SK-N-SH (cell line): ENCODE measurements around the gene ATP6V0A1. TPM values are rescaled to one million over a fixed set of nuclear protein-coding genes. Genes with fewer than 3 reads are reported as not detected.

Experiments
- CTCF ChIA-PET: fragments of 300-600, 350-600 bp; formaldehyde crosslinking; extraction: SDS; loops from one replicate; lab custom pipeline; 2021; lab: Yijun Ruan, JAX
- POLR2A ChIA-PET: fragments of 350-600 bp; sonication (Branson Sonifier 250); formaldehyde crosslinking; extraction: SDS; loops from one replicate; lab custom pipeline; 2020; ENCODE audit warnings: antibody characterized with exemption, inconsistent platforms; lab: Yijun Ruan, JAX
- DNase-seq: peaks from one replicate; pipeline ENCODE4 v3.0.0; 2012
- H2AFZ ChIP-seq: fragments of 200-600 bp; sonication (generic); 2 replicates; pipeline ENCODE4 v1.8.1; 2016; ENCODE audit warnings: antibody characterized with exemption, mild to moderate bottlenecking, low read depth
- H3F3A ChIP-seq: fragments of 200-600 bp; sonication (generic); replicated peaks from 2 replicates; pipeline ENCODE3; 2016; ENCODE audit warnings: antibody characterized with exemption, mild to moderate bottlenecking; ENCODE audit not compliant: insufficient read depth
- H3K27ac ChIP-seq, 2 experiments: fragments of 200-500 bp in 1 of 2; fragments of 200-600 bp in 1 of 2; sonication (Bioruptor generic) in 1 of 2; sonication (generic), shearing (Covaris generic) in 1 of 2; 2 replicates each; pipeline versions ENCODE4 v1.5.1 to v1.6.1; 2014 to 2016; ENCODE audit warnings: low read depth in 2 of 2, inconsistent platforms in 1 of 2, low read length in 1 of 2, mild to moderate bottlenecking in 1 of 2, mixed read lengths in 1 of 2
- H3K27me3 ChIP-seq: fragments of 200-600 bp; sonication (generic), shearing (Covaris generic); 2 replicates; pipeline ENCODE4 v1.6.1; 2016; ENCODE audit warnings: mixed run types; ENCODE audit not compliant: insufficient read depth
- H3K36me3 ChIP-seq, 2 experiments: fragments of 200-500 bp in 1 of 2; fragments of 200-600 bp in 1 of 2; sonication (Bioruptor generic) in 1 of 2; sonication (generic) in 1 of 2; replicated peaks in 1 of 2; 2 replicates each; pipeline versions ENCODE3 to v1.5.1; 2014 to 2016; ENCODE audit warnings: low read length in 1 of 2, mild to moderate bottlenecking in 1 of 2; ENCODE audit not compliant: insufficient read depth in 2 of 2, control insufficient read depth in 1 of 2
- H3K4me1 ChIP-seq, 2 experiments: fragments of 200-500 bp in 1 of 2; fragments of 200-600 bp in 1 of 2; sonication (Bioruptor generic) in 1 of 2; sonication (generic), shearing (Covaris generic) in 1 of 2; 2 replicates each; pipeline versions ENCODE4 v1.5.1 to v1.6.1; 2014 to 2016; ENCODE audit warnings: low read depth in 1 of 2, low read length in 1 of 2, mixed run types in 1 of 2; ENCODE audit not compliant: insufficient read depth in 2 of 2, control insufficient read depth in 1 of 2
- H3K4me2 ChIP-seq: fragments of 200-600 bp; sonication (generic), shearing (Covaris generic); 2 replicates; pipeline ENCODE4 v1.6.1; 2017; ENCODE audit warnings: mixed run types
- H3K4me3 ChIP-seq, 2 experiments: fragments of 200-500 bp in 1 of 2; fragments of 200-600 bp in 1 of 2; sonication (Bioruptor generic) in 1 of 2; sonication (generic), shearing (Covaris generic) in 1 of 2; 2 replicates each; pipeline versions ENCODE4 v1.5.1 to v1.8.1; 2014 to 2016; ENCODE audit warnings: low read depth in 2 of 2, inconsistent platforms in 1 of 2, low read length in 1 of 2, mild to moderate bottlenecking in 1 of 2, mixed read lengths in 1 of 2, moderate library complexity in 1 of 2
- H3K79me2 ChIP-seq: fragments of 200-600 bp; sonication (generic); 2 replicates; pipeline ENCODE4 v1.8.1; 2017; ENCODE audit warnings: mild to moderate bottlenecking; ENCODE audit not compliant: insufficient read depth
- H3K9ac ChIP-seq: fragments of 200-600 bp; sonication (generic); 2 replicates; pipeline ENCODE4 v1.6.1; 2017; ENCODE audit warnings: mixed run types
- H3K9me2 ChIP-seq: fragments of 200-600 bp; sonication (generic); 2 replicates; pipeline ENCODE4 v1.6.1; 2017; ENCODE audit warnings: mixed run types
- H3K9me3 ChIP-seq: fragments of 200-600 bp; sonication (generic); 2 replicates; pipeline ENCODE4 v1.6.1; 2017; ENCODE audit warnings: mixed run types, mild to moderate bottlenecking, moderate library complexity
- H4K20me1 ChIP-seq: fragments of 200-600 bp; sonication (generic); 2 replicates; pipeline ENCODE4 v1.6.1; 2017; ENCODE audit warnings: mild to moderate bottlenecking, mixed run types; ENCODE audit not compliant: insufficient read depth
- CHD2 ChIP-seq: fragments of 150-350 bp; IDR thresholded peaks from 2 replicates; pipeline ENCODE4 v1.6.1; 2018; ENCODE audit warnings: low read length; ENCODE audit not compliant: partially characterized antibody
- ELF1 ChIP-seq: IDR thresholded peaks from 2 replicates; pipeline ENCODE4 v1.4.0; 2012
- EP300 ChIP-seq, 2 experiments: IDR thresholded peaks; 2 replicates each; pipeline versions ENCODE4 v1.4.0 to v1.6.1; 2012; ENCODE audit warnings: borderline replicate concordance in 1 of 2, low read depth in 1 of 2, low read length in 1 of 2
- EZH2phosphoT487 ChIP-seq: fragments of 200-600 bp; sonication (generic); IDR thresholded peaks from 2 replicates; pipeline ENCODE4 v1.6.1; 2017; ENCODE audit warnings: low read depth, mixed run types, mild to moderate bottlenecking, antibody characterized with exemption, moderate library complexity, borderline replicate concordance
- FOXJ3 ChIP-seq: sonication (generic); formaldehyde crosslinking; IDR thresholded peaks from 2 replicates; pipeline ENCODE4 v1.5.1; 2020; ENCODE audit warnings: mild to moderate bottlenecking, missing genetic modification reagents
- GATA2 ChIP-seq: sonication (generic); formaldehyde crosslinking; IDR thresholded peaks from 2 replicates; pipeline ENCODE4 v1.5.0; 2020; ENCODE audit warnings: mild to moderate bottlenecking, missing genetic modification reagents
- NFIC ChIP-seq: IDR thresholded peaks from 2 replicates; pipeline ENCODE4 v1.4.0; 2012; ENCODE audit warnings: borderline replicate concordance
- NRF1 ChIP-seq: IDR thresholded peaks from 2 replicates; pipeline ENCODE4 v1.6.1; 2012; ENCODE audit warnings: low read depth, mild to moderate bottlenecking, low read length
- POLR2AphosphoS5 ChIP-seq: IDR thresholded peaks from 2 replicates; pipeline ENCODE4 v1.6.1; 2012; ENCODE audit warnings: low read depth, low read length
- RAD21 ChIP-seq: IDR thresholded peaks from 2 replicates; pipeline ENCODE4 v1.6.1; 2012; ENCODE audit warnings: mild to moderate bottlenecking, low read length
- RFX5 ChIP-seq: IDR thresholded peaks from 2 replicates; pipeline ENCODE4 v1.6.1; 2012; ENCODE audit warnings: mild to moderate bottlenecking, improper control_type of control experiment, low read length
- SIN3A ChIP-seq: IDR thresholded peaks from 2 replicates; pipeline ENCODE4 v1.6.1; 2012; ENCODE audit warnings: low read depth, mild to moderate bottlenecking, low read length, moderate library complexity, borderline replicate concordance
- SMC3 ChIP-seq: IDR thresholded peaks from 2 replicates; pipeline ENCODE4 v1.6.1; 2012; ENCODE audit warnings: low read depth, low read length, improper control_type of control experiment
- TAF1 ChIP-seq: IDR thresholded peaks from 2 replicates; pipeline ENCODE4 v1.6.1; 2012; ENCODE audit warnings: low read depth, mild to moderate bottlenecking, low read length, moderate library complexity, borderline replicate concordance
- TCF12 ChIP-seq: IDR thresholded peaks from 2 replicates; pipeline ENCODE4 v1.4.0; 2012
- USF1 ChIP-seq: IDR thresholded peaks from 2 replicates; pipeline ENCODE4 v1.4.0; 2012; ENCODE audit warnings: low read depth, borderline replicate concordance
- YY1 ChIP-seq: IDR thresholded peaks from 2 replicates; pipeline ENCODE4 v1.4.0; 2012; ENCODE audit warnings: low read depth, mild to moderate bottlenecking
- WGBS: methylation state at CpG from one replicate; pipeline ENCODE4 v1.1.6; 2017; ENCODE audit warnings: low lambda C conversion rate; 5-methylcytosine and 5-hydroxymethylcytosine counted together
- polyA plus RNA-seq, 3 experiments: library from polyadenylated mRNA; depleted of rRNA; stranded (reverse); fragments of >200 nt; gene quantifications; 2 replicates each; pipeline ENCODE4 v1.2.3, GENCODE V29; 2012
- TF ChIP-seq, protein P1 (sequence below): IDR thresholded peaks from 2 replicates; pipeline ENCODE4 v1.4.0; 2012; ENCODE audit warnings: low read depth

ATP6V0A1 gene
- polyA plus RNA-seq, 1 of the 3 experiments (the other 2 are of a cell fraction): 31.7 TPM

GRCh38 chr17:42535155-42536047 is 76.7 kb downstream of the ATP6V0A1 start:
- H4K20me1 ChIP-seq: 0 out of 2 replicates have a peak, but pooled peaks cover 4% of the 10 kb centered on the region
- H3K4me2 ChIP-seq: peak overlapping the region; percentile 66
- TF ChIP-seq ELF1 (no peak), NFIC (no peak), RFX5 (no peak), FOXJ3 (CRISPR knock-in tag) (no peak), CHD2 (no peak), EP300 (IDR thresholded peaks at IDR 0.05; ENCODE audit: borderline replicate concordance in 1 of 2, low read depth in 1 of 2, low read length in 1 of 2) (no peak), YY1 (no peak; the same call in 1 of the 2 replicates), USF1 (no peak), RAD21 (no peak), NRF1 (no peak), TAF1 (no peak), SIN3A (no peak), EZH2phosphoT487 (no peak), TCF12 (no peak), SMC3 (no peak), POLR2AphosphoS5 (no peak), GATA2 (CRISPR knock-in tag) (no peak)
- TF ChIP-seq, protein P1, sequence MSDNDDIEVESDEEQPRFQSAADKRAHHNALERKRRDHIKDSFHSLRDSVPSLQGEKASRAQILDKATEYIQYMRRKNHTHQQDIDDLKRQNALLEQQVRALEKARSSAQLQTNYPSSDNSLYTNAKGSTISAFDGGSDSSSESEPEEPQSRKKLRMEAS: no peak
- DNase-seq: no peak
- H2AFZ ChIP-seq: peak overlapping the region; percentile 18; the same call in 1 of the 2 replicates
- peaks cover 5 to 12% of the 10 kb centered on the region in 2 experiments for H3K36me3 ChIP-seq
- H3K9ac ChIP-seq: peak overlapping the region; percentile 70; the same call in 1 of the 2 replicates
- H3K9me2 ChIP-seq: no peaks in the 10 kb centered on the region
- ChIA-PET POLR2A (interaction anchor here (1.0 to 3.6 kb wide), 2 partner anchors 19 to 22 kb away, joined by 3 to 17 read pairs; no protein-coding TSS in a partner anchor), CTCF (interaction anchor here (1.2 to 2.4 kb wide), 4 partner anchors 9 to 223 kb away, joined by 3 to 18 read pairs (median 4); no protein-coding TSS in a partner anchor)
- H3K79me2 ChIP-seq: peaks cover 22% of the 10 kb centered on the region
- no peaks in the 10 kb centered on the region for H3K9me3 ChIP-seq
- H3K4me1 ChIP-seq: peaks cover 4 to 19% of the 10 kb centered on the region in 2 experiments; a peak in 3 of 4 replicates
- peak overlapping the region; percentile 70 to 82 for H3K4me3 ChIP-seq
- no peaks in the 10 kb centered on the region for H3K27me3 ChIP-seq
- H3F3A ChIP-seq: peaks cover 19% of the 10 kb centered on the region
- H3K27ac ChIP-seq: peak overlapping the region; percentile 58 to 86
- 55% methylated on average over 26 of the region's 26 CpGs for WGBS
